Type B pancreatic cell (in vitro differentiated cells): ENCODE data around the gene GAGE12J. TPM values are rescaled to one million over a fixed set of nuclear protein-coding genes. Genes with fewer than 3 reads are reported as not detected.
A peak's percentile ranks its signal among the peaks of the same experiment; 100 is the strongest.
"Not testable (repeated sequence)": the region's sequence is repeated elsewhere in the genome, so short reads cannot be mapped to it uniquely, and the experiment has no call there.

ENCODE experiments used
- DNase-seq: peaks from one replicate; pipeline ENCODE4 v3.0.0; 2021; ENCODE audit warnings: mixed read lengths; ENCODE audit not compliant: unreplicated experiment; ENCODE audit errors: extremely low spot score
- H3K27ac Mint-ChIP-seq: 2 replicates; pipeline ENCODE4 v1.8.0; 2021; ENCODE audit warnings: mild to moderate bottlenecking, mixed read lengths
- H3K27me3 Mint-ChIP-seq: 2 replicates; pipeline ENCODE4 v1.8.0; 2021; ENCODE audit warnings: mixed read lengths
- H3K36me3 Mint-ChIP-seq: 2 replicates; pipeline ENCODE4 v1.8.0; 2021; ENCODE audit warnings: mixed read lengths
- H3K4me1 Mint-ChIP-seq: one replicate; pipeline ENCODE4 v1.8.0; 2021; ENCODE audit warnings: mixed read lengths; ENCODE audit not compliant: unreplicated experiment
- H3K4me3 Mint-ChIP-seq: 2 replicates; pipeline ENCODE4 v1.8.0; 2021; ENCODE audit warnings: mild to moderate bottlenecking, mixed read lengths
- H3K9me3 Mint-ChIP-seq: 2 replicates; pipeline ENCODE4 v1.8.0; 2021; ENCODE audit warnings: mixed read lengths
- CTCF ChIP-seq: fragments of 200-600 bp; sonication (generic); conservative IDR thresholded peaks from 2 replicates; pipeline ENCODE4 v1.5.0; 2021; ENCODE audit warnings: antibody characterized with exemption, mild to moderate bottlenecking
- long read RNA-seq: library from polyadenylated mRNA; unstranded; transcript quantifications from one replicate; pipeline ENCODE4 v2.0.0, GENCODE V29; 2020
- total RNA-seq: library from RNA; stranded (reverse); gene quantifications from 2 replicates; pipeline ENCODE4 v1.2.1, GENCODE V29; 2021; ENCODE audit warnings: low replicate concordance

The GAGE12J gene
- total RNA-seq: not detected in 2 replicates
- long read RNA-seq: 0 reads

GRCh38 chrX:49321737-49322136, at the start of gene GAGE12J:
Gene GAGE12J (plus strand): TSS chrX:49322037. CDS start chrX:49323194, 1,157 bp downstream.
- H3K27ac Mint-ChIP-seq, DNase-seq, H3K27me3 Mint-ChIP-seq, H3K4me3 Mint-ChIP-seq, H3K36me3 Mint-ChIP-seq, H3K4me1 Mint-ChIP-seq, H3K9me3 Mint-ChIP-seq: not testable (repeated sequence)

GRCh38 chrX:49272421-49272820, 49.4 kb upstream of the GAGE12J start:
- no peak for DNase-seq
- peaks cover 14% of the 10 kb centered on the region for H3K4me1 Mint-ChIP-seq
- no peaks in the 10 kb centered on the region for H3K27me3 Mint-ChIP-seq
- H3K9me3 Mint-ChIP-seq: no peaks in the 10 kb centered on the region
- peaks cover 4% of the 10 kb centered on the region for H3K36me3 Mint-ChIP-seq
- no peak for TF ChIP-seq CTCF
- peak overlapping the region; percentile 59 for H3K27ac Mint-ChIP-seq
- H3K4me3 Mint-ChIP-seq: peak overlapping the region; percentile 56

- Mint-ChIP-seq H3K4me1 (peaks cover 14% of the 10 kb centered on the region), H3K36me3 (peaks cover 4% of the 10 kb centered on the region), H3K4me3 (no peak overlapping the region), H3K27ac (no peak overlapping the region), H3K9me3 (no peaks in the 10 kb centered on the region), H3K27me3 (no peaks in the 10 kb centered on the region)
- no peak for DNase-seq
- no peak for TF ChIP-seq CTCF
Measured at GRCh38 chrX:49273181-49273727, 48.6 kb upstream of the GAGE12J start.

GRCh38 chrX:49276207-49276606, 45.6 kb upstream of the GAGE12J start:
- no peak for DNase-seq
- peaks cover 14% of the 10 kb centered on the region for H3K4me1 Mint-ChIP-seq
- H3K27ac Mint-ChIP-seq: no peak overlapping the region
- no peak for TF ChIP-seq CTCF
- H3K4me3 Mint-ChIP-seq: no peak overlapping the region
- no peaks in the 10 kb centered on the region for H3K27me3 Mint-ChIP-seq
- H3K9me3 Mint-ChIP-seq: no peaks in the 10 kb centered on the region
- peaks cover 4% of the 10 kb centered on the region for H3K36me3 Mint-ChIP-seq

- Mint-ChIP-seq H3K4me1 (peaks cover 14% of the 10 kb centered on the region), H3K4me3 (no peak overlapping the region), H3K27me3 (no peaks in the 10 kb centered on the region), H3K27ac (no peak overlapping the region), H3K36me3 (peaks cover 4% of the 10 kb centered on the region), H3K9me3 (no peaks in the 10 kb centered on the region)
- no peak for DNase-seq
- no peak for TF ChIP-seq CTCF
Measured at GRCh38 chrX:49276671-49277534, 44.9 kb upstream of the GAGE12J start.

- Mint-ChIP-seq H3K36me3 (peaks cover 4% of the 10 kb centered on the region), H3K4me1 (peaks cover 18% of the 10 kb centered on the region), H3K4me3 (no peak overlapping the region), H3K27ac (no peak overlapping the region), H3K27me3 (no peaks in the 10 kb centered on the region), H3K9me3 (no peaks in the 10 kb centered on the region)
- DNase-seq: no peak
- no peak for TF ChIP-seq CTCF
Measured at GRCh38 chrX:49277535-49277830, 44.4 kb upstream of the GAGE12J start.
